Esophagus squamous epithelium (tissue), 4 donors: Measurements from ENCODE around the gene CDC42BPB.

ENCODE experiments used
- POLR2A ChIP-seq, 4 donors: fragments of 450-650 bp; IDR thresholded peaks; one replicate each; pipeline ENCODE4 v1.6.1; 2017; ENCODE audit warnings: antibody characterized with exemption in 4 of 4, mild to moderate bottlenecking in 4 of 4, moderate library complexity in 3 of 4
- TF ChIP-seq, protein P1 (sequence below), 6 experiments: fragments of 450-650 bp in 4 of 6; fragments of 200-600 bp in 2 of 6; sonication (generic) in 2 of 6; IDR thresholded peaks; one replicate each; pipeline ENCODE4 v1.5.1; 2016 to 2019; ENCODE audit warnings: antibody characterized with exemption in 6 of 6, mild to moderate bottlenecking in 4 of 6, moderate library complexity in 4 of 6

DNA sequence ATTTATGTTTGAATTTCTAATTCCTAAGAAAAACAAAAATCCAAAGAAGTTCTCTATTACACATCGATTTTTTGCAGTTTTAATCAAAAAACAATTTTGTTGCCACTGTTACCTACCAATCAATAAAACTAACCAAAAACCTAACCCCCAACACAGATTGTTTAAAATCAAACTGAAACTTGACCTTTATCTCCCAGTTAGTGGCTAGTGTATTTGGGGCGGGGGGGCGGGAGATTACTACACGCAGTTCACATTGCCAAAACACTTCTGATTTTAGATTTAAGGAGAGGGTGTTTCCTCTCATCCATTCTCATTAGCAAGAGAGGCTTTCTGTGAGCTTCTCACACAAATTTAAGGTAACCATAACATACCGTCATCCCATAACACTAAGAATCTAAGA, 6.4 kb downstream of the CDC42BPB start:
- TF ChIP-seq, protein P1, sequence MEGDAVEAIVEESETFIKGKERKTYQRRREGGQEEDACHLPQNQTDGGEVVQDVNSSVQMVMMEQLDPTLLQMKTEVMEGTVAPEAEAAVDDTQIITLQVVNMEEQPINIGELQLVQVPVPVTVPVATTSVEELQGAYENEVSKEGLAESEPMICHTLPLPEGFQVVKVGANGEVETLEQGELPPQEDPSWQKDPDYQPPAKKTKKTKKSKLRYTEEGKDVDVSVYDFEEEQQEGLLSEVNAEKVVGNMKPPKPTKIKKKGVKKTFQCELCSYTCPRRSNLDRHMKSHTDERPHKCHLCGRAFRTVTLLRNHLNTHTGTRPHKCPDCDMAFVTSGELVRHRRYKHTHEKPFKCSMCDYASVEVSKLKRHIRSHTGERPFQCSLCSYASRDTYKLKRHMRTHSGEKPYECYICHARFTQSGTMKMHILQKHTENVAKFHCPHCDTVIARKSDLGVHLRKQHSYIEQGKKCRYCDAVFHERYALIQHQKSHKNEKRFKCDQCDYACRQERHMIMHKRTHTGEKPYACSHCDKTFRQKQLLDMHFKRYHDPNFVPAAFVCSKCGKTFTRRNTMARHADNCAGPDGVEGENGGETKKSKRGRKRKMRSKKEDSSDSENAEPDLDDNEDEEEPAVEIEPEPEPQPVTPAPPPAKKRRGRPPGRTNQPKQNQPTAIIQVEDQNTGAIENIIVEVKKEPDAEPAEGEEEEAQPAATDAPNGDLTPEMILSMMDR (IDR thresholded peaks at IDR 0.05) = no peak
- TF ChIP-seq POLR2A (IDR thresholded peaks at IDR 0.05) = no peak
